GM12874 (cell line): ENCODE measurements around the gene MIA3.

Source experiments
- CTCF ChIP-seq: IDR thresholded peaks from 2 replicates; pipeline ENCODE4 v1.5.1; 2011; ENCODE audit warnings: low read depth, mild to moderate bottlenecking, control low read depth, low read length, moderate library complexity; ENCODE audit not compliant: insufficient read depth

MIA3 gene

DNA sequence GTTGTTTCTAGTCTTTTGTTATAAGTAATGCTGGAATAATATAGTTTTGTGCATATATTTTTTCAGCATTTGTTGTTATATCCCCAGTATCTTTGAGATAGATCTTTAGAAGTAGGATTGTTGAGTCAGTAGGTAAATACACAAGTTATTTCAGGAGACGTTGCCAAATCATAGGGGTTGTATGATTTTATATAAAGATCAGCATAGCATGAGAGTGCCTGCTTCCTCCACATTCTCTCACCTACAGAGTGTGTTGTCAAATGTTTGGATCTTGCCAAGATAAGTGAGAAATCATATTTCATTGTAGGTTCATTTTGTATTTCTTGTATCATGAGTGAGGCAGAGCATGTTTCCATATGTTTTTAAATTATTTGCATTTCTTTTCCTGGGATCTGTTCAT, 24.6 kb downstream of the MIA3 start:
- TF ChIP-seq CTCF: no peak

DNA sequence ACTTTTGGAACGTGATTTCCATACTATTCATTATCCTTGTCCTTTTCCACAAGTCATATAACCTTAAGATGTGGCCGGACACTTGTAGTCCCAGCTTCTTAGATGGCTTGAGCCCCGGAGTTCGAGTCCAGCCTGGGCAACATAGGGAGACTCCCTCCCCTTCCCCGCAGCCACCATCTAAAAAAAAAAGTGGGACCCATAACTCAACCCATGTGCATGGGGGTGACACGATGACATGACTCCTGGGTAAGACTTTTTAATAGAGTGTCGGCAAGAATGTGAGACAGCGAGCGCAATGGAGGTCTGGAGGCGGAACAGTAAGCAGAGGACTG, 25.7 kb downstream of the MIA3 start:
- no peak for TF ChIP-seq CTCF

- no peak for TF ChIP-seq CTCF
Observed at GRCh38 chr1:222643938-222644635, 26.2 kb downstream of the MIA3 start.

GRCh38 chr1:222644636-222644980, 26.7 kb downstream of the MIA3 start:
- TF ChIP-seq CTCF: no peak

DNA sequence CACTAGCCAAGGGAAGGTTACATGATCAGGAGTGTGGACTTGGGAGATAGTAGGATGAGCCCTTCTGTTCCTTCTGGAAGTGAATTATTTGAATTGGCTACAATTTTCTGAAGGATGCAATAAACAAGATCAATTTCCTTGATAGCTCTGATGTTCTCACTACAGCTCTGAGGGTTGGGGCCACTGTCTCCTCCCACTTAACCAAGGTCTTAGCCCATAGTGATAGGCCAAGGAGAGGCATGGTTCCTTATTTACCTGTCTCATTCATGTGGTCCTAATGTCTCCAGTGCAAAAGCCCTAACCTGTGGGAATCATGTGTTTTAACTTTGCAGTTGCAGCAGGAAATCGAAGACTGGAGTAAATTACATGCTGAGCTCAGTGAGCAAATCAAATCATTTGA, 34.8 kb downstream of the MIA3 start:
- no peak for TF ChIP-seq CTCF

DNA sequence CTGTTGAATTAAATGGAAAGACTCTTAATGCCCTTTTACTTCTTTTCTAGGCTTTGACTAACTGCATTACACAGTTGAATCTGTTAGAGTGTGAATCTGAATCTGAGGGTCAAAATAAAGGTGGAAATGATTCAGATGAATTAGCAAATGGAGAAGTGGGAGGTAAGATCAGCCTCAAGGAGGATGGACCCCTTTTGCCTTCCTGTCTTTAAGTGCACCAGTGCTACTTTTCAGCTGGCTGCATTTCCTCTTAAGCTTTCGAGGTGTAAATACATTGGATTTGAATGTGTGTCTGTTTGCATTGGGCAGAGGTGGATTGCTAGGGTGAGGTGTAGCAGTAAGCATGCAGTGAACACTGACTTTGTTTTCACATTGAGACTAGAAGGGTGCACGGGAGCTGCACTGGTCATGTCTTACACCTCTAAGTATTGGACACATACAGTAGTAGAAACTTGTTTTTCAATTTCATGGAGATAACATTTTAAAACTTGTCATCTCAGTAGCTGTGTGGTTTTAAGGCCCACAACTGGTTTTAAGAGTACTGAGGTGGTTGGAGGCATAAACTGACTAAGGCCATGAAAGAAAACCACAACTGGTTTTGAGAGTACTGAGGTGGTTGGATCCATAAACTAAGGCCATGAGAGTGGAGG, 35.4 kb downstream of the MIA3 start:
- TF ChIP-seq CTCF: no peak

DNA sequence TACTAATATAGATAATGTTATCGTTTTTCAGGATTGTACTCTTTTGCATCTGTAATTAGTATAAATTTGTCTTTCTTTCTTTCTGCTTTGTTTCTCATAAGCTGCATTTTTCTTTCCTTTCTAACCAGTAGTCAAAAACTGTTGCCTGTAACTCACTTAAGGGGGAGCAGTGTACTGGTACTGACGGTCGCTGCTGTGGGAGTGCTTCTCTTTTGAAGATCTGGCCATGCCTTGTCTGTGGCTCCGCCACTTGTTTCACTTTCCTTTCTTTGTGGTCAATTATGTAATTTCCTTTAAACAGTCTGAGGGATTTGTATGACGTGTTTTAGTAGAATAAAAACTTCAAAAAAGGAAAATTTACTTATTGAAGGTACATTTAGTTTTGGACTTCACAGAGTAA, 37.0 kb downstream of the MIA3 start:
- TF ChIP-seq CTCF: 0 out of 2 replicates have a peak, but pooled peaks have one; percentile 17
